Progenitor cell of endocrine pancreas (in vitro differentiated cells): Measurements from ENCODE around the gene VWA8. TPM values are rescaled to one million over a fixed set of nuclear protein-coding genes. Genes with fewer than 3 reads are reported as not detected.
"Not testable (repeated sequence)": the region's sequence is repeated elsewhere in the genome, so short reads cannot be mapped to it uniquely, and the experiment has no call there.

Experiments
- DNase-seq: peaks from one replicate; pipeline ENCODE4 v3.0.0; 2021; ENCODE audit warnings: low spot score; ENCODE audit not compliant: unreplicated experiment
- H3K27ac Mint-ChIP-seq: 2 replicates; pipeline ENCODE4 v1.8.0; 2021; ENCODE audit warnings: mild to moderate bottlenecking, moderate library complexity, mixed read lengths
- H3K27me3 Mint-ChIP-seq: 2 replicates; pipeline ENCODE4 v1.8.0; 2021; ENCODE audit warnings: mixed read lengths
- H3K36me3 Mint-ChIP-seq: 2 replicates; pipeline ENCODE4 v1.8.0; 2022; ENCODE audit warnings: mixed read lengths; ENCODE audit not compliant: insufficient read depth
- H3K4me1 Mint-ChIP-seq: 2 replicates; pipeline ENCODE4 v1.8.0; 2021; ENCODE audit warnings: low read depth, mixed read lengths
- H3K4me3 Mint-ChIP-seq: 2 replicates; pipeline ENCODE4 v1.8.0; 2021; ENCODE audit warnings: low read depth, mild to moderate bottlenecking, moderate library complexity, mixed read lengths
- H3K9me3 Mint-ChIP-seq: 2 replicates; pipeline ENCODE4 v1.8.0; 2021; ENCODE audit warnings: low read depth, mixed read lengths
- CTCF ChIP-seq: fragments of 200-600 bp; sonication (generic); IDR thresholded peaks from one replicate; pipeline ENCODE4 v1.5.0; 2021; ENCODE audit warnings: antibody characterized with exemption, mild to moderate bottlenecking; ENCODE audit not compliant: unreplicated experiment
- total RNA-seq: library from RNA; stranded (reverse); gene quantifications from 2 replicates; pipeline ENCODE4 v1.2.1, GENCODE V29; 2021

VWA8 gene
- total RNA-seq, 1 donor from 2014 or later, result 24.1 TPM

GRCh38 chr13:41622432-41623429, 338.2 kb downstream of the VWA8 start:
- H3K36me3 Mint-ChIP-seq, result peaks cover 14% of the 10 kb centered on the region
- H3K27ac Mint-ChIP-seq, result no peak overlapping the region
- no peaks in the 10 kb centered on the region for H3K27me3 Mint-ChIP-seq
- H3K4me1 Mint-ChIP-seq, result peaks cover 15% of the 10 kb centered on the region
- DNase-seq, result no peak
- no peak overlapping the region for H3K4me3 Mint-ChIP-seq
- TF ChIP-seq CTCF, result no peak
- H3K9me3 Mint-ChIP-seq, result peaks cover 23% of the 10 kb centered on the region

DNA sequence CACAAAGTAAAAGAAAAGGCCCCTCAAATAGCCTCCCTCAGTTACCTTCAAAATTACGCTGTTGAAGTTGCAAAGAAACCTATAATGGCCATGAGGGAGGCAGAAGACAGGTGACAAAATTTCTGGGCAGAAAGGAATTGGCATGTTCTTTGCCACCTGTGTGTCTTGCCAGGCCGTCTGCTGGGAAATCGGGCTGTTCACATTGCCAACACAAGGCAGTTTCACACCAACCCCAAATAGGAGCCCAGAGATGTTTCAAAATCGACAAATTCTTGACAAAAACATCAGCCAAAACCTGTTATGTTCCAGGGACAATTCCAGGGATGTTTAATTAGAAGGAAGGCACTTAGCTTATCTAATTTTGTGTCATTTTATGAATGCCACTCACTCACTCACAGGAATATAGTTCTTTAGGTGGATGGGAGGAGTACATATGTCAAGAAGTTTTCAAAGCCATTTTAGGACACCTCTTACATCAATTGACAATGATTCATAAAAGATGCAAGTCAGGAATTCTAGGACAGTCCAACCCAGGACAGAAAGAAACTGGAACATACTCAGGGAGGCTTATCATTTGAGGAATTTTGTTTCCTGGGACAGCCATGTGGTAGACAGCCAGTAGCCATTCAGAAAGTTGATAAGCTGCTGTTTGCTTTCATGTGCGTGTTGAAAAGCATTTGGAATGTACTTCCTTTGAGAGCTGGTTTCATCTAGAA, 339.0 kb downstream of the VWA8 start:
- H3K27ac Mint-ChIP-seq, result no peak overlapping the region
- H3K4me1 Mint-ChIP-seq, result peaks cover 15% of the 10 kb centered on the region
- H3K36me3 Mint-ChIP-seq, result peaks cover 14% of the 10 kb centered on the region
- H3K9me3 Mint-ChIP-seq, result peaks cover 21% of the 10 kb centered on the region
- H3K27me3 Mint-ChIP-seq, result no peaks in the 10 kb centered on the region
- H3K4me3 Mint-ChIP-seq, result no peak overlapping the region
- TF ChIP-seq CTCF, result no peak
- no peak for DNase-seq

DNA sequence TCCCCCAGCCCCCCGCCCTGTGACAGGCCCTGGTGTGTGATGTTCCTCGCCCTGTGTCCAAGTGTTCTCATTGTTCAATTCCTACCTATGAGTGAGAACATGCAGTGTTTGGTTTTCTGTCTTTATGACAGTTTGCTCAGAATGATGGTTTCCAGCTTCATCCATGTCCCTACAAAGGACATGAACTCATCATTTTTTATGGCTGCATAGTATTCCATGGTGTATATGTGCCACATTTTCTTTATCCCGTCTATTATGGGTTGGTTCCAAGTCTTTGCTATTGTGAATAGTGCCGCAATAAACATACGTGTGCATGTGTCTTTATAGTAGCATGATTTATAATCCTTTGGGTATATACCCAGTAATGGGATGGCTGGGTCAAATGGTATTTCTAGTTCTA, 343.3 kb downstream of the VWA8 start:
- Mint-ChIP-seq H3K4me1 (peaks cover 11% of the 10 kb centered on the region), H3K36me3 (peaks cover 20% of the 10 kb centered on the region), H3K9me3 (peaks cover 13% of the 10 kb centered on the region)
- not testable (repeated sequence) for H3K27ac Mint-ChIP-seq, DNase-seq, H3K4me3 Mint-ChIP-seq, H3K27me3 Mint-ChIP-seq

DNA sequence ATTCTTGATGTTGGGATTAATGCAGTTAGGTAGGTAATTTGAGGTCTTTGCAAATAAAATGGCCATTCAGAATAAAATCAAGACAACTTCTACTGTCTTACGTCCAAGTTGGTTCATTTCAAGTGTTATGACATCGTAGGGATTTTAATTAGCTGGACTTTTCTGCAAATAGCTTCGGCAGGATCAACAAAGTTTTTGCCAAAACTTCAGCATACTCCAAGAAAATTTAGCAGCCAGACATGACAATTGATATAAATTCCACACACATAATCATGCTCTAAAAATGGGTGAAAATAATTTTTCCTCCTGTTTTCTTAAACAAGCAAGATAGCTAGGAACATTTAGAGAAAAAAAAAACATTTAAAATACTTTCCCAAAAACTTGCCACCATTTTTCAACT, 344.8 kb downstream of the VWA8 start:
- no peak overlapping the region for H3K4me3 Mint-ChIP-seq
- no peaks in the 10 kb centered on the region for H3K27me3 Mint-ChIP-seq
- no peak for DNase-seq
- peaks cover 5% of the 10 kb centered on the region for H3K4me1 Mint-ChIP-seq
- peaks cover 20% of the 10 kb centered on the region for H3K36me3 Mint-ChIP-seq
- no peak overlapping the region for H3K27ac Mint-ChIP-seq
- no peak for TF ChIP-seq CTCF
- peaks cover 13% of the 10 kb centered on the region for H3K9me3 Mint-ChIP-seq

GRCh38 chr13:41615528-41615855, 345.4 kb downstream of the VWA8 start:
- TF ChIP-seq CTCF, result no peak
- DNase-seq, result no peak
- Mint-ChIP-seq H3K27ac (no peak overlapping the region), H3K4me1 (peaks cover 5% of the 10 kb centered on the region), H3K27me3 (no peaks in the 10 kb centered on the region), H3K4me3 (no peak overlapping the region), H3K9me3 (peaks cover 13% of the 10 kb centered on the region), H3K36me3 (peaks cover 20% of the 10 kb centered on the region)
